WTC11 (cell line): ENCODE data around the gene ADCY6. TPM values are rescaled to one million over a fixed set of nuclear protein-coding genes. Genes with fewer than 3 reads are reported as not detected.

Experiments
- ATAC-seq: fragments of 200-7000 bp; cut with Tn5 transposase; 2 replicates; pipeline ENCODE4 v1.10.0; 2021; ENCODE audit warnings: mild to moderate bottlenecking, moderate library complexity
- CTCF ChIA-PET: fragments of 300-600 bp; sonication (Branson Sonifier 250); formaldehyde crosslinking; loops from one replicate; lab custom pipeline; 2021; ENCODE audit warnings: antibody characterized with exemption; lab: Charles Lee
- POLR2A ChIA-PET: fragments of 350-600 bp; sonication (Branson Sonifier 250); formaldehyde crosslinking; loops from one replicate; lab custom pipeline; 2021; ENCODE audit warnings: antibody characterized with exemption; lab: Charles Lee
- DNase-seq: peaks from one replicate; pipeline ENCODE4 v3.0.0; 2021; ENCODE audit warnings: low spot score
- H3K27ac Mint-ChIP-seq: 2 replicates; pipeline ENCODE4 v1.8.0; 2021; ENCODE audit warnings: mixed read lengths
- H3K27me3 Mint-ChIP-seq: 2 replicates; pipeline ENCODE4 v1.8.0; 2021; ENCODE audit warnings: low read depth, mild to moderate bottlenecking, moderate library complexity, mixed read lengths
- H3K36me3 Mint-ChIP-seq: 2 replicates; pipeline ENCODE4 v1.8.0; 2021; ENCODE audit warnings: mixed read lengths
- H3K4me1 Mint-ChIP-seq: 2 replicates; pipeline ENCODE4 v1.8.0; 2022; ENCODE audit warnings: mixed read lengths
- H3K4me3 Mint-ChIP-seq: 2 replicates; pipeline ENCODE4 v1.8.0; 2021; ENCODE audit warnings: mild to moderate bottlenecking, moderate library complexity, mixed read lengths
- H3K9me3 Mint-ChIP-seq: 2 replicates; pipeline ENCODE4 v1.8.0; 2021; ENCODE audit warnings: mixed read lengths
- MXD4 ChIP-seq: fragments of 250-450 bp; sonication (Bioruptor Pico); IDR thresholded peaks from 2 replicates; pipeline ENCODE4 v1.8.0; 2021; ENCODE audit warnings: mild to moderate bottlenecking, moderate library complexity, borderline replicate concordance
- NR3C1 ChIP-seq: sonication (generic); formaldehyde crosslinking; conservative IDR thresholded peaks from 2 replicates; pipeline ENCODE4 v1.8.1; 2023; ENCODE audit warnings: low read depth, mild to moderate bottlenecking, missing genetic modification reagents
- SMAD4 ChIP-seq: sonication (generic); formaldehyde crosslinking; IDR thresholded peaks from 2 replicates; pipeline ENCODE4 v1.8.0; 2022; ENCODE audit warnings: mild to moderate bottlenecking, missing genetic modification reagents
- ZNF396 ChIP-seq: fragments of 250-450 bp; sonication (Bioruptor Pico); IDR thresholded peaks from 2 replicates; pipeline ENCODE4 v1.8.0; 2021; ENCODE audit warnings: mild to moderate bottlenecking, moderate library complexity, borderline replicate concordance
- total RNA-seq: library from RNA; stranded (reverse); gene quantifications from 3 replicates; pipeline ENCODE4 v1.2.3, GENCODE V29; 2021
- TF ChIP-seq, protein P1 (sequence below): sonication (generic); formaldehyde crosslinking; IDR thresholded peaks from 2 replicates; pipeline ENCODE4 v1.8.1; 2022; ENCODE audit warnings: low read depth, missing genetic modification reagents, borderline replicate concordance
- TF ChIP-seq, protein P2 (sequence below): sonication (generic); formaldehyde crosslinking; IDR thresholded peaks from 2 replicates; pipeline ENCODE4 v1.8.0; 2022; ENCODE audit warnings: mild to moderate bottlenecking, missing genetic modification reagents
- TF ChIP-seq, protein P3 (sequence below): sonication (generic); formaldehyde crosslinking; IDR thresholded peaks from 2 replicates; pipeline ENCODE4 v1.8.1; 2023; ENCODE audit warnings: mild to moderate bottlenecking, missing genetic modification reagents, moderate library complexity
- TF ChIP-seq, protein P4 (sequence below): sonication (generic); formaldehyde crosslinking; IDR thresholded peaks from 2 replicates; pipeline ENCODE4 v1.8.0; 2022; ENCODE audit warnings: missing genetic modification reagents
- TF ChIP-seq, protein P5 (sequence below): sonication (generic); formaldehyde crosslinking; IDR thresholded peaks from 2 replicates; pipeline ENCODE4 v1.8.0; 2023; ENCODE audit warnings: missing genetic modification reagents, mild to moderate bottlenecking, borderline replicate concordance
- TF ChIP-seq, protein P6 (sequence below): sonication (generic); formaldehyde crosslinking; IDR thresholded peaks from 2 replicates; pipeline ENCODE4 v1.8.1; 2022; ENCODE audit warnings: mild to moderate bottlenecking, moderate library complexity, missing genetic modification reagents
- TF ChIP-seq, protein P7 (sequence below): sonication (generic); formaldehyde crosslinking; IDR thresholded peaks from 2 replicates; pipeline ENCODE4 v1.8.0; 2023; ENCODE audit warnings: mild to moderate bottlenecking, missing genetic modification reagents
- TF ChIP-seq, protein P8 (sequence below): sonication (generic); formaldehyde crosslinking; IDR thresholded peaks from 2 replicates; pipeline ENCODE4 v1.8.1; 2022; ENCODE audit warnings: mild to moderate bottlenecking, missing genetic modification reagents, moderate library complexity, borderline replicate concordance

The ADCY6 gene
- total RNA-seq, 1 experiment from 2014 or later = 12.8 TPM

DNA sequence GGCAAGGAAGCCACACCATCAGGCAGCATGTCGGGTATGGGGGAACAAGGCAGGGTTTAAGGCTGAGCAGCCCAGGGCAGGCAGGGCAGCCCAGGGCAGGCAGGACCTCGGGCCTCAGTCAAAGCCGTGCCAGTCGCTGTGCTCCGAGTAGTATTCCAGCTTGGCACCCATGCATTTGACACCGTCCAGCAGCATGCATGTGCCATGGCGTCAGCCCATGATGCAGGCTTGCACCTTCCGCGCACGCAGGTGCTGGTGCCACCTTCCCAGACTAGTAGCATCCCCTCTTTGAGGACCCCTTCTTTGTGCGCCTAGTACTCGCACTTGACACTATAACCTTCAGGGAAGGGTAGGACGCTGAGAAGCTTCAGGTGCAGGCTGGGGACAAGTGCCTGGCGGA, 11.6 kb upstream of the ADCY6 start (continued):
- TF ChIP-seq, protein P1, sequence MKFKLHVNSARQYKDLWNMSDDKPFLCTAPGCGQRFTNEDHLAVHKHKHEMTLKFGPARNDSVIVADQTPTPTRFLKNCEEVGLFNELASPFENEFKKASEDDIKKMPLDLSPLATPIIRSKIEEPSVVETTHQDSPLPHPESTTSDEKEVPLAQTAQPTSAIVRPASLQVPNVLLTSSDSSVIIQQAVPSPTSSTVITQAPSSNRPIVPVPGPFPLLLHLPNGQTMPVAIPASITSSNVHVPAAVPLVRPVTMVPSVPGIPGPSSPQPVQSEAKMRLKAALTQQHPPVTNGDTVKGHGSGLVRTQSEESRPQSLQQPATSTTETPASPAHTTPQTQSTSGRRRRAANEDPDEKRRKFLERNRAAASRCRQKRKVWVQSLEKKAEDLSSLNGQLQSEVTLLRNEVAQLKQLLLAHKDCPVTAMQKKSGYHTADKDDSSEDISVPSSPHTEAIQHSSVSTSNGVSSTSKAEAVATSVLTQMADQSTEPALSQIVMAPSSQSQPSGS = no peak

DNA sequence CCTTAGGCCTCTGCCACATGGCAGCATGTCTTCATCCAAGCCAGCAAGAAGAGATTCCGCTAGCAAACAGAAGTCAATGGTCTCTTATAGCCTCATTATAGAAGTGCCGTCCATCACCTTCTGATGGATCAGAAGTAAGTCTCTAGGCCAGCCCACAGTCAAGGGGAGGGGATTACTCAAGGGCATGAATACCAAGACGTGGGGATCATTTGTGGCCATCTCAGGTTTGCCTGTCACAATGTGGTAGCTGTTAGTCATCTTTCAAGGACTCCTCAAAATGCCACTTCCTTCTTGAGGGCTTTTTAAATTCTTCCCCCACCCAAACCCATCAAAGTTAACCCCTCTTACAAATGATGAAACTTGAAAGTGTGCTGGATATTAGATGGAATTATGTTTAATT, 8.1 kb upstream of the ADCY6 start:
- Mint-ChIP-seq H3K27ac (no peak overlapping the region), H3K4me3 (no peak overlapping the region), H3K4me1 (peaks cover 10% of the 10 kb centered on the region), H3K9me3 (no peaks in the 10 kb centered on the region), H3K36me3 (no peaks in the 10 kb centered on the region), H3K27me3 (peaks cover 5% of the 10 kb centered on the region; the same call in 1 of the 2 replicates)
- CTCF ChIA-PET = interaction anchor here (0.6 to 7.8 kb wide), 6 partner anchors 17 to 162 kb away, joined by 3 to 144 read pairs (median 7); no protein-coding TSS in a partner anchor
- DNase-seq = no peak
- POLR2A ChIA-PET = interaction anchor here (0.5 kb wide), 1 partner anchor 18 kb away, joined by 3 read pairs; no protein-coding TSS in a partner anchor
- TF ChIP-seq ZNF396 (CRISPR knock-in tag) = no peak
- TF ChIP-seq, protein P2, sequence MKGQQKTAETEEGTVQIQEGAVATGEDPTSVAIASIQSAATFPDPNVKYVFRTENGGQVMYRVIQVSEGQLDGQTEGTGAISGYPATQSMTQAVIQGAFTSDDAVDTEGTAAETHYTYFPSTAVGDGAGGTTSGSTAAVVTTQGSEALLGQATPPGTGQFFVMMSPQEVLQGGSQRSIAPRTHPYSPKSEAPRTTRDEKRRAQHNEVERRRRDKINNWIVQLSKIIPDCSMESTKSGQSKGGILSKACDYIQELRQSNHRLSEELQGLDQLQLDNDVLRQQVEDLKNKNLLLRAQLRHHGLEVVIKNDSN (CRISPR knock-in tag) = no peak
- TF ChIP-seq, protein P3, sequence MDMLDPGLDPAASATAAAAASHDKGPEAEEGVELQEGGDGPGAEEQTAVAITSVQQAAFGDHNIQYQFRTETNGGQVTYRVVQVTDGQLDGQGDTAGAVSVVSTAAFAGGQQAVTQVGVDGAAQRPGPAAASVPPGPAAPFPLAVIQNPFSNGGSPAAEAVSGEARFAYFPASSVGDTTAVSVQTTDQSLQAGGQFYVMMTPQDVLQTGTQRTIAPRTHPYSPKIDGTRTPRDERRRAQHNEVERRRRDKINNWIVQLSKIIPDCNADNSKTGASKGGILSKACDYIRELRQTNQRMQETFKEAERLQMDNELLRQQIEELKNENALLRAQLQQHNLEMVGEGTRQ (CRISPR knock-in tag) = no peak
- no peak for TF ChIP-seq NR3C1 (CRISPR knock-in tag)
- no peak for TF ChIP-seq SMAD4 (CRISPR knock-in tag)
- TF ChIP-seq, protein P4, sequence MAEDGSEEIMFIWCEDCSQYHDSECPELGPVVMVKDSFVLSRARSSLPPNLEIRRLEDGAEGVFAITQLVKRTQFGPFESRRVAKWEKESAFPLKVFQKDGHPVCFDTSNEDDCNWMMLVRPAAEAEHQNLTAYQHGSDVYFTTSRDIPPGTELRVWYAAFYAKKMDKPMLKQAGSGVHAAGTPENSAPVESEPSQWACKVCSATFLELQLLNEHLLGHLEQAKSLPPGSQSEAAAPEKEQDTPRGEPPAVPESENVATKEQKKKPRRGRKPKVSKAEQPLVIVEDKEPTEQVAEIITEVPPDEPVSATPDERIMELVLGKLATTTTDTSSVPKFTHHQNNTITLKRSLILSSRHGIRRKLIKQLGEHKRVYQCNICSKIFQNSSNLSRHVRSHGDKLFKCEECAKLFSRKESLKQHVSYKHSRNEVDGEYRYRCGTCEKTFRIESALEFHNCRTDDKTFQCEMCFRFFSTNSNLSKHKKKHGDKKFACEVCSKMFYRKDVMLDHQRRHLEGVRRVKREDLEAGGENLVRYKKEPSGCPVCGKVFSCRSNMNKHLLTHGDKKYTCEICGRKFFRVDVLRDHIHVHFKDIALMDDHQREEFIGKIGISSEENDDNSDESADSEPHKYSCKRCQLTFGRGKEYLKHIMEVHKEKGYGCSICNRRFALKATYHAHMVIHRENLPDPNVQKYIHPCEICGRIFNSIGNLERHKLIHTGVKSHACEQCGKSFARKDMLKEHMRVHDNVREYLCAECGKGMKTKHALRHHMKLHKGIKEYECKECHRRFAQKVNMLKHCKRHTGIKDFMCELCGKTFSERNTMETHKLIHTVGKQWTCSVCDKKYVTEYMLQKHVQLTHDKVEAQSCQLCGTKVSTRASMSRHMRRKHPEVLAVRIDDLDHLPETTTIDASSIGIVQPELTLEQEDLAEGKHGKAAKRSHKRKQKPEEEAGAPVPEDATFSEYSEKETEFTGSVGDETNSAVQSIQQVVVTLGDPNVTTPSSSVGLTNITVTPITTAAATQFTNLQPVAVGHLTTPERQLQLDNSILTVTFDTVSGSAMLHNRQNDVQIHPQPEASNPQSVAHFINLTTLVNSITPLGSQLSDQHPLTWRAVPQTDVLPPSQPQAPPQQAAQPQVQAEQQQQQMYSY (CRISPR knock-in tag) = no peak
- TF ChIP-seq, protein P5, sequence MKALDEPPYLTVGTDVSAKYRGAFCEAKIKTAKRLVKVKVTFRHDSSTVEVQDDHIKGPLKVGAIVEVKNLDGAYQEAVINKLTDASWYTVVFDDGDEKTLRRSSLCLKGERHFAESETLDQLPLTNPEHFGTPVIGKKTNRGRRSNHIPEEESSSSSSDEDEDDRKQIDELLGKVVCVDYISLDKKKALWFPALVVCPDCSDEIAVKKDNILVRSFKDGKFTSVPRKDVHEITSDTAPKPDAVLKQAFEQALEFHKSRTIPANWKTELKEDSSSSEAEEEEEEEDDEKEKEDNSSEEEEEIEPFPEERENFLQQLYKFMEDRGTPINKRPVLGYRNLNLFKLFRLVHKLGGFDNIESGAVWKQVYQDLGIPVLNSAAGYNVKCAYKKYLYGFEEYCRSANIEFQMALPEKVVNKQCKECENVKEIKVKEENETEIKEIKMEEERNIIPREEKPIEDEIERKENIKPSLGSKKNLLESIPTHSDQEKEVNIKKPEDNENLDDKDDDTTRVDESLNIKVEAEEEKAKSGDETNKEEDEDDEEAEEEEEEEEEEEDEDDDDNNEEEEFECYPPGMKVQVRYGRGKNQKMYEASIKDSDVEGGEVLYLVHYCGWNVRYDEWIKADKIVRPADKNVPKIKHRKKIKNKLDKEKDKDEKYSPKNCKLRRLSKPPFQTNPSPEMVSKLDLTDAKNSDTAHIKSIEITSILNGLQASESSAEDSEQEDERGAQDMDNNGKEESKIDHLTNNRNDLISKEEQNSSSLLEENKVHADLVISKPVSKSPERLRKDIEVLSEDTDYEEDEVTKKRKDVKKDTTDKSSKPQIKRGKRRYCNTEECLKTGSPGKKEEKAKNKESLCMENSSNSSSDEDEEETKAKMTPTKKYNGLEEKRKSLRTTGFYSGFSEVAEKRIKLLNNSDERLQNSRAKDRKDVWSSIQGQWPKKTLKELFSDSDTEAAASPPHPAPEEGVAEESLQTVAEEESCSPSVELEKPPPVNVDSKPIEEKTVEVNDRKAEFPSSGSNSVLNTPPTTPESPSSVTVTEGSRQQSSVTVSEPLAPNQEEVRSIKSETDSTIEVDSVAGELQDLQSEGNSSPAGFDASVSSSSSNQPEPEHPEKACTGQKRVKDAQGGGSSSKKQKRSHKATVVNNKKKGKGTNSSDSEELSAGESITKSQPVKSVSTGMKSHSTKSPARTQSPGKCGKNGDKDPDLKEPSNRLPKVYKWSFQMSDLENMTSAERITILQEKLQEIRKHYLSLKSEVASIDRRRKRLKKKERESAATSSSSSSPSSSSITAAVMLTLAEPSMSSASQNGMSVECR = no peak
- TF ChIP-seq, protein P6, sequence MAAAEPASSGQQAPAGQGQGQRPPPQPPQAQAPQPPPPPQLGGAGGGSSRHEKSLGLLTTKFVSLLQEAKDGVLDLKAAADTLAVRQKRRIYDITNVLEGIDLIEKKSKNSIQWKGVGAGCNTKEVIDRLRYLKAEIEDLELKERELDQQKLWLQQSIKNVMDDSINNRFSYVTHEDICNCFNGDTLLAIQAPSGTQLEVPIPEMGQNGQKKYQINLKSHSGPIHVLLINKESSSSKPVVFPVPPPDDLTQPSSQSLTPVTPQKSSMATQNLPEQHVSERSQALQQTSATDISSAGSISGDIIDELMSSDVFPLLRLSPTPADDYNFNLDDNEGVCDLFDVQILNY (CRISPR knock-in tag) = no peak
- TF ChIP-seq, protein P7, sequence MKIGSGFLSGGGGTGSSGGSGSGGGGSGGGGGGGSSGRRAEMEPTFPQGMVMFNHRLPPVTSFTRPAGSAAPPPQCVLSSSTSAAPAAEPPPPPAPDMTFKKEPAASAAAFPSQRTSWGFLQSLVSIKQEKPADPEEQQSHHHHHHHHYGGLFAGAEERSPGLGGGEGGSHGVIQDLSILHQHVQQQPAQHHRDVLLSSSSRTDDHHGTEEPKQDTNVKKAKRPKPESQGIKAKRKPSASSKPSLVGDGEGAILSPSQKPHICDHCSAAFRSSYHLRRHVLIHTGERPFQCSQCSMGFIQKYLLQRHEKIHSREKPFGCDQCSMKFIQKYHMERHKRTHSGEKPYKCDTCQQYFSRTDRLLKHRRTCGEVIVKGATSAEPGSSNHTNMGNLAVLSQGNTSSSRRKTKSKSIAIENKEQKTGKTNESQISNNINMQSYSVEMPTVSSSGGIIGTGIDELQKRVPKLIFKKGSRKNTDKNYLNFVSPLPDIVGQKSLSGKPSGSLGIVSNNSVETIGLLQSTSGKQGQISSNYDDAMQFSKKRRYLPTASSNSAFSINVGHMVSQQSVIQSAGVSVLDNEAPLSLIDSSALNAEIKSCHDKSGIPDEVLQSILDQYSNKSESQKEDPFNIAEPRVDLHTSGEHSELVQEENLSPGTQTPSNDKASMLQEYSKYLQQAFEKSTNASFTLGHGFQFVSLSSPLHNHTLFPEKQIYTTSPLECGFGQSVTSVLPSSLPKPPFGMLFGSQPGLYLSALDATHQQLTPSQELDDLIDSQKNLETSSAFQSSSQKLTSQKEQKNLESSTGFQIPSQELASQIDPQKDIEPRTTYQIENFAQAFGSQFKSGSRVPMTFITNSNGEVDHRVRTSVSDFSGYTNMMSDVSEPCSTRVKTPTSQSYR (CRISPR knock-in tag) = no peak
- TF ChIP-seq MXD4 (CRISPR knock-in tag) = no peak
- TF ChIP-seq, protein P8, sequence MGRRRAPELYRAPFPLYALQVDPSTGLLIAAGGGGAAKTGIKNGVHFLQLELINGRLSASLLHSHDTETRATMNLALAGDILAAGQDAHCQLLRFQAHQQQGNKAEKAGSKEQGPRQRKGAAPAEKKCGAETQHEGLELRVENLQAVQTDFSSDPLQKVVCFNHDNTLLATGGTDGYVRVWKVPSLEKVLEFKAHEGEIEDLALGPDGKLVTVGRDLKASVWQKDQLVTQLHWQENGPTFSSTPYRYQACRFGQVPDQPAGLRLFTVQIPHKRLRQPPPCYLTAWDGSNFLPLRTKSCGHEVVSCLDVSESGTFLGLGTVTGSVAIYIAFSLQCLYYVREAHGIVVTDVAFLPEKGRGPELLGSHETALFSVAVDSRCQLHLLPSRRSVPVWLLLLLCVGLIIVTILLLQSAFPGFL (CRISPR knock-in tag) = no peak
- TF ChIP-seq, all 79 proteins: peak for 0
- ATAC-seq = no peak
